NB4 (cell line): ENCODE results near the gene MAMLD1.

Experiments
- MYC ChIP-seq: IDR thresholded peaks from 2 replicates; pipeline ENCODE4 v1.6.1; 2011; ENCODE audit warnings: low read depth, low read length
- POLR2A ChIP-seq: IDR thresholded peaks from 2 replicates; pipeline ENCODE4 v1.6.1; 2011; ENCODE audit warnings: mild to moderate bottlenecking; ENCODE audit not compliant: insufficient read length; ENCODE audit errors: extremely low read depth
- TF ChIP-seq, protein P1 (sequence below): IDR thresholded peaks from one replicate; pipeline ENCODE4 v1.5.1; 2012; ENCODE audit warnings: low read depth, low read length

DNA sequence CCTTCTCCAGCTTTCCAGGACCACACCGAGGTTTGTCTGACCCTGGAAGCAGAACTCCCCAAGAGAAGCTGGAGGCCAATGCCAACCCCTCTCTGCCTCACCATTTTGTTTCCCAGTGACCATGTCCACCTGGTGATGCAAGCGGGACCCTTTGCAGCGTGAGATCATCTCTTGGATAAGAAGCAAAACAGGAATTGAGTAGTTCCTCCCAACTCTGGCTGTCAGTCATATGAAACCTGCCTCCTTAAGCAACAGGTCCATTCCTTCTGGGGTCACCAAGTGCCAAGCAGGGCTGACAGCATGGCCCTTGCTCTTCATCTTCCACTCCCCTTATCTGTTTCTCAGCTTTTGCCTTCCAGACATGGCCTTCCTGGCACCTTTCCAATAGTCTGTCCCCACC is 164.0 kb downstream of the MAMLD1 start:
- TF ChIP-seq, protein P1, sequence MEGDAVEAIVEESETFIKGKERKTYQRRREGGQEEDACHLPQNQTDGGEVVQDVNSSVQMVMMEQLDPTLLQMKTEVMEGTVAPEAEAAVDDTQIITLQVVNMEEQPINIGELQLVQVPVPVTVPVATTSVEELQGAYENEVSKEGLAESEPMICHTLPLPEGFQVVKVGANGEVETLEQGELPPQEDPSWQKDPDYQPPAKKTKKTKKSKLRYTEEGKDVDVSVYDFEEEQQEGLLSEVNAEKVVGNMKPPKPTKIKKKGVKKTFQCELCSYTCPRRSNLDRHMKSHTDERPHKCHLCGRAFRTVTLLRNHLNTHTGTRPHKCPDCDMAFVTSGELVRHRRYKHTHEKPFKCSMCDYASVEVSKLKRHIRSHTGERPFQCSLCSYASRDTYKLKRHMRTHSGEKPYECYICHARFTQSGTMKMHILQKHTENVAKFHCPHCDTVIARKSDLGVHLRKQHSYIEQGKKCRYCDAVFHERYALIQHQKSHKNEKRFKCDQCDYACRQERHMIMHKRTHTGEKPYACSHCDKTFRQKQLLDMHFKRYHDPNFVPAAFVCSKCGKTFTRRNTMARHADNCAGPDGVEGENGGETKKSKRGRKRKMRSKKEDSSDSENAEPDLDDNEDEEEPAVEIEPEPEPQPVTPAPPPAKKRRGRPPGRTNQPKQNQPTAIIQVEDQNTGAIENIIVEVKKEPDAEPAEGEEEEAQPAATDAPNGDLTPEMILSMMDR = no peak
- TF ChIP-seq POLR2A = no peak
- no peak for TF ChIP-seq MYC
